CD4-positive, alpha-beta T cell (primary cell): ENCODE measurements around the gene TEX22. TPM values are rescaled to one million over a fixed set of nuclear protein-coding genes. Genes with fewer than 3 reads are reported as not detected.

ENCODE experiments used
- ATAC-seq: fragments of 200-7000 bp; cut with Tn5 transposase; one replicate; pipeline ENCODE4 v1.10.0; 2022; ENCODE audit warnings: mild to moderate bottlenecking; ENCODE audit not compliant: poor library complexity
- CTCF ChIA-PET: fragments of 350-600 bp; sonication (Branson Sonifier 250); formaldehyde crosslinking; loops from one replicate; lab custom pipeline; 2021; ENCODE audit warnings: antibody characterized with exemption, inconsistent platforms; lab: Charles Lee
- POLR2A ChIA-PET: fragments of 350-600 bp; sonication (Branson Sonifier 250); formaldehyde crosslinking; loops from one replicate; lab custom pipeline; 2021; ENCODE audit warnings: antibody characterized with exemption, inconsistent platforms; lab: Charles Lee
- DNase-seq, 14 experiments: peaks; one replicate each; pipeline ENCODE4 v3.0.0-alpha.2; 2013 to 2020; ENCODE audit warnings: mixed read lengths in 2 of 14
- H3K27ac ChIP-seq, 2 donors: one replicate each; pipeline versions ENCODE4 v1.5.1 to v1.7.0; 2013; ENCODE audit warnings: low read length in 2 of 2, low read depth in 1 of 2, mild to moderate bottlenecking in 1 of 2
- H3K27me3 ChIP-seq, 2 experiments: 1 replicate in 1 of 2; 2 replicates in 1 of 2; pipeline versions ENCODE4 v1.6.1 to v1.7.0; 2013; ENCODE audit warnings: low read length in 2 of 2, control low read depth in 1 of 2, mild to moderate bottlenecking in 1 of 2, moderate library complexity in 1 of 2; ENCODE audit not compliant: insufficient read depth in 2 of 2, control insufficient read depth in 1 of 2
- H3K36me3 ChIP-seq: one replicate; pipeline ENCODE4 v1.6.1; 2013; ENCODE audit warnings: low read length, control low read depth; ENCODE audit not compliant: insufficient read depth
- H3K4me1 ChIP-seq: one replicate; pipeline ENCODE4 v1.6.1; 2013; ENCODE audit warnings: low read length, control low read depth; ENCODE audit not compliant: insufficient read depth
- H3K4me3 ChIP-seq: one replicate; pipeline ENCODE4 v1.5.1; 2013; ENCODE audit warnings: mild to moderate bottlenecking, low read length, moderate library complexity
- H3K9me3 ChIP-seq, 2 experiments: 1 replicate in 1 of 2; 2 replicates in 1 of 2; pipeline versions ENCODE4 v1.6.1 to v1.7.0; 2013; ENCODE audit warnings: low read length in 2 of 2, mild to moderate bottlenecking in 2 of 2, control low read depth in 1 of 2, moderate library complexity in 1 of 2; ENCODE audit not compliant: control insufficient read depth in 1 of 2, insufficient read depth in 1 of 2
- H3K27ac Mint-ChIP-seq: one replicate; pipeline ENCODE4 v1.8.0; 2020; ENCODE audit warnings: mixed read lengths
- H3K27me3 Mint-ChIP-seq: one replicate; pipeline ENCODE4 v1.8.0; 2021; ENCODE audit warnings: mixed read lengths
- H3K36me3 Mint-ChIP-seq: one replicate; pipeline ENCODE4 v1.8.0; 2021; ENCODE audit warnings: low read depth, mixed read lengths
- H3K4me1 Mint-ChIP-seq: one replicate; pipeline ENCODE4 v1.8.0; 2021; ENCODE audit warnings: low read depth, mixed read lengths
- H3K4me3 Mint-ChIP-seq: one replicate; pipeline ENCODE4 v1.8.0; 2020; ENCODE audit warnings: mild to moderate bottlenecking, mixed read lengths
- H3K9me3 Mint-ChIP-seq: one replicate; pipeline ENCODE4 v1.8.0; 2020; ENCODE audit warnings: mixed read lengths
- CTCF ChIP-seq: fragments of 200-600 bp; IDR thresholded peaks from one replicate; pipeline ENCODE4 v1.8.0; 2022; ENCODE audit warnings: antibody characterized with exemption, mild to moderate bottlenecking
- intact Hi-C, 2 experiments: fragments of 100-400 bp; cut with DNase I in 1 of 2; cut with micrococcal nuclease in 1 of 2; formaldehyde crosslinking; loops; one replicate each; pipeline versions ENCODE4 v1.15.1 to v1.9.0; 2023 to 2025; cut with DNase I, micrococcal nuclease
- total RNA-seq, 174 experiments: library from RNA in 2 of 174; stranded (reverse) in 2 of 174; gene quantifications; one replicate each; pipeline ENCODE4 v1.2.3 and lab custom pipeline; 2021 to 2026

Gene TEX22
- total RNA-seq, 2 experiments from 2014 or later, result 1.3 to 2.8 TPM

DNA sequence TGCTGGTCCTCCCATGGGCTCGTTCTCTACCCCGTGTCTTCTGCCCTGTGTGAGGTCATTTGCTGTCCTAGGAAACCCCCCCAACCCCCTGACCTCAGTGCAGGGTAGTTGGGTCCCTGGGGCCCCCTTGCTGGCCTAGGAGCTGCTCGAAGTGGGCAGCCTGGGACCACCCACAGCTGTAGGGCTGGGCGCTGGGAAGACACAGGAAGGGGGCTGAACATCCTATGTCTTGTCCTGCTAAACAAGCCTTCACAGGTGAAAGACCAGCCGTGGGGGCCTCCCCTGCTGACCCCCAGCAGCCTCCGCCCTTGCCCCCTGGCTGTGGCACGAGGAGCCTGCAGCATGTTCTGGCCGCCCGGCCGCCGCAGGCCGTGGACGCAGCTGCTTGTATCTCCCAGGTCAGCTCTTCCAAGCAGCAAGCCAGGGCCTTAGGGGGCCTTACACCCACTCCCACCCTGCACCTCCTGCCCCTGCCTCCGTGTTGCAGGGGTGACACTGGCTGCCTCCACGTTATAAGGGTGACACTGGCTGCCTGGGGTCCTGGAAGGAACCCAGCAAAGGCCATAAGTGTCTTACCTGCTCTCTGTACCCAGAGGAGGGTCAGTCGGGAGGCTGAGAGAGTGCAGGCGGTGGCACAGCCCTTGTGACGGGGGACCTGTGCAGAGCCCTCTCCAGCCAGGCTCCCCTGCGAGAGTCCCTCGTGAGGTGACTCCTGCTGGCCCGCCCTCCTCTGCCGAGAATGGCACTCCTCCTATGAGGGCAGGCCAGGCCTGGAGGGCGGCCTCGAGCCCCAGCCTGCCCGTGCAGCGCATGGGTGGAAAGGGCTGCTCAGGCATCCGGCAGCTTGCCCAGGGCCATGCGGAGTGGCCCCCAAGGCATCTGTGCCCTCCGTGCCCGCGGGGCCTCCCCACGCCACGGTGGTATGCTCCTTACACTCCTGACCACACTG, 11.5 kb upstream of the TEX22 start:
- no peaks in the 10 kb centered on the region for H3K9me3 Mint-ChIP-seq
- Histone ChIP-seq H3K27ac (no peak overlapping the region), H3K4me1 (peaks cover 12% of the 10 kb centered on the region), H3K36me3 (peaks cover 11% of the 10 kb centered on the region), H3K4me3 (no peak overlapping the region), H3K9me3 (no peaks in the 10 kb centered on the region), H3K27me3 (no peaks in the 10 kb centered on the region)
- no peak for TF ChIP-seq CTCF
- intact Hi-C loops, result no loop called here
- ATAC-seq (no peak), DNase-seq (no peak)
- CTCF ChIA-PET, result no interaction called here
- H3K36me3 Mint-ChIP-seq, result peaks cover 10% of the 10 kb centered on the region
- H3K27me3 Mint-ChIP-seq, result no peaks in the 10 kb centered on the region
- no peak overlapping the region for H3K27ac Mint-ChIP-seq
- no peaks in the 10 kb centered on the region for H3K4me1 Mint-ChIP-seq
- H3K4me3 Mint-ChIP-seq, result no peak overlapping the region
- POLR2A ChIA-PET, result no interaction called here

- H3K27me3 ChIP-seq, result no peaks in the 10 kb centered on the region
- Mint-ChIP-seq H3K27me3 (no peaks in the 10 kb centered on the region), H3K4me3 (no peak overlapping the region), H3K9me3 (no peaks in the 10 kb centered on the region), H3K4me1 (no peaks in the 10 kb centered on the region), H3K27ac (no peak overlapping the region), H3K36me3 (peaks cover 10% of the 10 kb centered on the region)
- no peak overlapping the region for H3K4me3 ChIP-seq
- no peak overlapping the region for H3K27ac ChIP-seq
- ChIA-PET POLR2A (no interaction called here), CTCF (no interaction called here)
- DNase-seq, result no peak
- ATAC-seq, result no peak
- peaks cover 11% of the 10 kb centered on the region for H3K36me3 ChIP-seq
- no peaks in the 10 kb centered on the region for H3K9me3 ChIP-seq
- TF ChIP-seq CTCF, result no peak
- H3K4me1 ChIP-seq, result peaks cover 12% of the 10 kb centered on the region
- intact Hi-C loops, result no loop called here
These were observed 10.8 kb upstream of the TEX22 start for GRCh38 chr14:105387530-105387922.

GRCh38 chr14:105388110-105388951, 10.0 kb upstream of the TEX22 start:
- intact Hi-C loops, result no loop called here
- no peaks in the 10 kb centered on the region for H3K9me3 ChIP-seq
- no peak for TF ChIP-seq CTCF
- Mint-ChIP-seq H3K36me3 (peaks cover 6% of the 10 kb centered on the region), H3K9me3 (no peaks in the 10 kb centered on the region), H3K4me3 (no peak overlapping the region), H3K4me1 (no peaks in the 10 kb centered on the region), H3K27me3 (no peaks in the 10 kb centered on the region), H3K27ac (no peak overlapping the region)
- H3K27ac ChIP-seq, result no peak overlapping the region
- DNase-seq (peak in 1 of 14 experiments; percentile 40), ATAC-seq (no peak)
- no peak overlapping the region for H3K4me3 ChIP-seq
- H3K36me3 ChIP-seq, result peaks cover 8% of the 10 kb centered on the region
- ChIA-PET CTCF (no interaction called here), POLR2A (no interaction called here)
- peaks cover 12% of the 10 kb centered on the region for H3K4me1 ChIP-seq
- H3K27me3 ChIP-seq, result no peaks in the 10 kb centered on the region
